Activated naive CD8-positive, alpha-beta T cell treated with anti-CD3 and anti-CD28 coated beads, Interleukin-2, amount 10 ng/mL, durations not matched to agents 7 days and 5 days (primary cell): Measurements from ENCODE around the gene STK32B. TPM values are rescaled to one million over a fixed set of nuclear protein-coding genes. Genes with fewer than 3 reads are reported as not detected.

Experiments
- ATAC-seq: fragments of 150-1000 bp; cut with Tn5 transposase; one replicate; pipeline ENCODE4 v1.10.0; 2021; ENCODE audit warnings: low read depth, moderate library complexity
- POLR2A ChIA-PET: fragments of 350-600 bp; sonication (Branson Sonifier 250); formaldehyde crosslinking; loops from one replicate; lab custom pipeline; 2021; ENCODE audit warnings: antibody characterized with exemption; lab: Charles Lee
- DNase-seq: peaks from one replicate; pipeline ENCODE4 v3.0.0; 2021
- H3K27ac Mint-ChIP-seq: one replicate; pipeline ENCODE4 v1.8.0; 2022; ENCODE audit warnings: mild to moderate bottlenecking, mixed read lengths
- H3K27me3 Mint-ChIP-seq: one replicate; pipeline ENCODE4 v1.8.0; 2022; ENCODE audit warnings: mild to moderate bottlenecking, moderate library complexity, mixed read lengths
- H3K36me3 Mint-ChIP-seq: one replicate; pipeline ENCODE4 v1.8.0; 2021; ENCODE audit warnings: mild to moderate bottlenecking, mixed read lengths
- H3K4me1 Mint-ChIP-seq: one replicate; pipeline ENCODE4 v1.8.0; 2021; ENCODE audit warnings: mixed read lengths
- H3K4me3 Mint-ChIP-seq: one replicate; pipeline ENCODE4 v1.8.0; 2022; ENCODE audit warnings: mild to moderate bottlenecking, moderate library complexity, mixed read lengths
- H3K9me3 Mint-ChIP-seq: one replicate; pipeline ENCODE4 v1.8.0; 2021; ENCODE audit warnings: mixed read lengths
- total RNA-seq, 2 experiments: library from RNA; stranded (reverse); gene quantifications; one replicate each; pipeline ENCODE4 v1.2.3, GENCODE V29; 2021

Gene STK32B
- total RNA-seq, 2 experiments from 2014 or later: not detected

GRCh38 chr4:5125321-5125720 lies 74.0 kb downstream of the STK32B start:
- H3K4me1 Mint-ChIP-seq: no peaks in the 10 kb centered on the region
- H3K27ac Mint-ChIP-seq: no peak overlapping the region
- ATAC-seq (no peak), DNase-seq (no peak)
- POLR2A ChIA-PET: no interaction called here
- no peaks in the 10 kb centered on the region for H3K9me3 Mint-ChIP-seq
- no peaks in the 10 kb centered on the region for H3K27me3 Mint-ChIP-seq
- no peaks in the 10 kb centered on the region for H3K36me3 Mint-ChIP-seq
- no peak overlapping the region for H3K4me3 Mint-ChIP-seq

DNA sequence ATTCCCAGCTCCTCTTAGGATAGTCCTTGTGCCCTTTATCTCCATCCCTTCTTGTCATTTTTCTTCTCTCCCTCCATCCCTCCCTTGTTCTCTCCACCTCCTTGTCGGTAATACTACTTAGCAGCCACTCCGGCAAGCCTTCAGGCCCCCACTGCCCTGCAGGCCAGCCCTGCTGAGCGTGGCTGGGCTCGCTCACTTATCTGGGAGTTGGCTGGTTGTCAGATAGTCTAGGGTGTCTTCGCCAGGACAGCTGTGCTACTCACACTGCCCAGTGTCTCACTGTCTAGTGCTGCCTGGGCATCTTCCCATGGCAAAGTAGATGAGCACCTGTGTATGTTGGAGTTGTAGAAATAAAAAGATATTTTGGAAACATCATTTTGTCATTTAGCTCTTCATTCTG lies 75.0 kb downstream of the STK32B start:
- Mint-ChIP-seq H3K27ac (no peak overlapping the region), H3K27me3 (no peaks in the 10 kb centered on the region), H3K4me3 (no peak overlapping the region), H3K9me3 (no peaks in the 10 kb centered on the region), H3K36me3 (no peaks in the 10 kb centered on the region), H3K4me1 (no peaks in the 10 kb centered on the region)
- POLR2A ChIA-PET: no interaction called here
- ATAC-seq (no peak), DNase-seq (no peak)

- ATAC-seq: no peak
- POLR2A ChIA-PET: no interaction called here
- no peaks in the 10 kb centered on the region for H3K36me3 Mint-ChIP-seq
These were observed 75.6 kb downstream of the STK32B start for GRCh38 chr4:5126857-5127256.

GRCh38 chr4:5127556-5127955 lies 76.3 kb downstream of the STK32B start:
- H3K36me3 Mint-ChIP-seq: no peaks in the 10 kb centered on the region
- no peak overlapping the region for H3K27ac Mint-ChIP-seq
- POLR2A ChIA-PET: no interaction called here
- no peak overlapping the region for H3K4me3 Mint-ChIP-seq
- no peaks in the 10 kb centered on the region for H3K9me3 Mint-ChIP-seq
- no peak for DNase-seq
- no peak for ATAC-seq
- H3K4me1 Mint-ChIP-seq: no peaks in the 10 kb centered on the region
- H3K27me3 Mint-ChIP-seq: no peaks in the 10 kb centered on the region

More at GRCh38 chr4:5126857-5127256, 75.6 kb downstream of the STK32B start:
- Mint-ChIP-seq H3K27ac (no peak overlapping the region), H3K9me3 (no peaks in the 10 kb centered on the region), H3K4me1 (no peaks in the 10 kb centered on the region), H3K27me3 (no peaks in the 10 kb centered on the region), H3K4me3 (no peak overlapping the region)
- DNase-seq: no peak

- POLR2A ChIA-PET: no interaction called here
- DNase-seq (no peak), ATAC-seq (no peak)
- no peaks in the 10 kb centered on the region for H3K9me3 Mint-ChIP-seq
- no peaks in the 10 kb centered on the region for H3K4me1 Mint-ChIP-seq
- no peaks in the 10 kb centered on the region for H3K36me3 Mint-ChIP-seq
- H3K27ac Mint-ChIP-seq: no peak overlapping the region
- no peak overlapping the region for H3K4me3 Mint-ChIP-seq
- H3K27me3 Mint-ChIP-seq: no peaks in the 10 kb centered on the region
These were observed 77.3 kb downstream of the STK32B start for GRCh38 chr4:5128569-5128968.

DNA sequence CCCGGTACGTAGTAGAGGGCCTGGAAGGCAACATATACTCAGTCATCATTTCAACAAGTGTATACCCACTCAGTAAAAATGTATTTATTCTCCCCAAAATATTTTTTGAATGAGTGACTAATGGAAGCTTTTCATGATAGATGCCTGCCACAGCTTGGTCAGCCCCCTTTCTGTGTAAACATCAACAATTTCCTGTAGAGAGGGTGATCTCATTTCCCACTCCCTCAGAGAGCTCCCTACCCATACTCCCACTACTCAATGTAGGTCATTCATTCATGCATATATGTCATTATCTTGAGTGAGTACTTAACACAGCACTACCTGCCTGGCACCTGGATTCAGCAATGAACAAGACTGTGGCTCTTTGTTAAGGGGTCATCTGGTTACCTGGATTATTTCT lies 81.9 kb downstream of the STK32B start:
- DNase-seq (no peak), ATAC-seq (no peak)
- Mint-ChIP-seq H3K4me1 (no peaks in the 10 kb centered on the region), H3K27ac (no peak overlapping the region), H3K27me3 (no peaks in the 10 kb centered on the region), H3K9me3 (no peaks in the 10 kb centered on the region), H3K36me3 (no peaks in the 10 kb centered on the region), H3K4me3 (no peak overlapping the region)
- POLR2A ChIA-PET: no interaction called here

DNA sequence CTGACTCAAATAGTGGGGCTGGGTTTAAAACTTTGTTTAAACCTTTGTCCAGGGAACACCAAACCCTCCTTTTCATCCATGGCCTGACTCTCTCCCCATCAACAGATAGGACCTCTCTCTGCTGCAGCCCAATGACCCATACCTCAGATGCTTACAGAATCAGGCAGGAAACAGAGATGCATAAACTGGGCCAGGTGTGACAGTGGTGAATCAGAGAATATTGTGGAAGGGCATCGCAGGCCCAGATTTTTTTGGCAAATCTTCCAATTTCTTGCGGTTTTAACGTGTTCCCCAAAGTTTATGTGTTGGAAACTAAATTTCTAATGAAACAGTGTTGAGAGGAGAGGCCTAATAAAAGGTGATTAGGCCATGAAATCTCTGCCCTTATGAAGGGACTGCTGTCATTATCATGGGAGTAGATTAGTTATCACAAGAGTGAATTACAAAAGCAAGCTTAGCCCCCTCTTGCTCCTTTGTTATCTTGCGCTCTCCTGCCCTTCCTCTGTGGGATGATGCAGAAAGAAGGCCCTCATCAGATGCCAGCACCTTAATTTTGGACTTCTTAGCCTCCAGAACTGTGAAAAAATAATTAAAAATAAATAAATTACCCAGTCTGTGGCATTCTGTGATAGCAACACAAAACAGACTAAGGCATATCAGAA lies 82.8 kb downstream of the STK32B start:
- no peak overlapping the region for H3K4me3 Mint-ChIP-seq
- H3K27ac Mint-ChIP-seq: no peak overlapping the region
- no peak for ATAC-seq
- H3K27me3 Mint-ChIP-seq: no peaks in the 10 kb centered on the region
- no peaks in the 10 kb centered on the region for H3K9me3 Mint-ChIP-seq
- POLR2A ChIA-PET: no interaction called here
- DNase-seq: no peak
- no peaks in the 10 kb centered on the region for H3K4me1 Mint-ChIP-seq
- H3K36me3 Mint-ChIP-seq: no peaks in the 10 kb centered on the region

- no peaks in the 10 kb centered on the region for H3K36me3 Mint-ChIP-seq
- POLR2A ChIA-PET: no interaction called here
- no peaks in the 10 kb centered on the region for H3K9me3 Mint-ChIP-seq
- no peak overlapping the region for H3K4me3 Mint-ChIP-seq
- DNase-seq: no peak
- H3K4me1 Mint-ChIP-seq: no peaks in the 10 kb centered on the region
- no peak for ATAC-seq
- no peaks in the 10 kb centered on the region for H3K27me3 Mint-ChIP-seq
- no peak overlapping the region for H3K27ac Mint-ChIP-seq
These were observed 83.3 kb downstream of the STK32B start for GRCh38 chr4:5134620-5135019.

- ATAC-seq: no peak
- POLR2A ChIA-PET: no interaction called here
- H3K4me1 Mint-ChIP-seq: no peaks in the 10 kb centered on the region
- DNase-seq: no peak
- H3K36me3 Mint-ChIP-seq: no peaks in the 10 kb centered on the region
- no peak overlapping the region for H3K27ac Mint-ChIP-seq
- H3K9me3 Mint-ChIP-seq: no peaks in the 10 kb centered on the region
- no peaks in the 10 kb centered on the region for H3K27me3 Mint-ChIP-seq
- no peak overlapping the region for H3K4me3 Mint-ChIP-seq
These were observed 85.9 kb downstream of the STK32B start for GRCh38 chr4:5137226-5137625.

DNA sequence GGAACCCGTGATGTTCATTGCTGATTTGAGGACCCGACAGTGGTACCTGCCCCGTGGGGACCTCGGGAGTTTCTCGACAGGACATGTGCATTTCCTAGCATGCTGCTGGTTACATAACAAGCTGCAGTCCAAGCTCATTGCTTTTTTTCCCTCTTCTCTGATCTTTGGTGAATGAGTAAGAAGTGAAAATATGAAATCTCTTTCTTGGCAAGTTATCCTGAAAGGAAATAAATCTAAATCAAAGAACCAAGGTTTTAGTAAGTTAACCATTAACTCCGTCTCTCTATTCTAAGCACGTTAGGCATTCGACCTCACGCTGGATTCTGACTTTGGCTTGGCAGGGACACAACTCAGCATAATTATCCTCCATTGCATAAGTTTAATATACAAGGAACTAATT lies 86.6 kb downstream of the STK32B start:
- DNase-seq (no peak), ATAC-seq (no peak)
- POLR2A ChIA-PET: no interaction called here
- no peak overlapping the region for H3K4me3 Mint-ChIP-seq
- no peaks in the 10 kb centered on the region for H3K36me3 Mint-ChIP-seq
- H3K4me1 Mint-ChIP-seq: no peaks in the 10 kb centered on the region
- H3K9me3 Mint-ChIP-seq: no peaks in the 10 kb centered on the region
- no peaks in the 10 kb centered on the region for H3K27me3 Mint-ChIP-seq
- H3K27ac Mint-ChIP-seq: no peak overlapping the region

GRCh38 chr4:5138389-5138788 lies 87.1 kb downstream of the STK32B start:
- Mint-ChIP-seq H3K4me3 (no peak overlapping the region), H3K36me3 (no peaks in the 10 kb centered on the region), H3K9me3 (no peaks in the 10 kb centered on the region), H3K27ac (no peak overlapping the region), H3K27me3 (no peaks in the 10 kb centered on the region), H3K4me1 (no peaks in the 10 kb centered on the region)
- ATAC-seq: no peak
- no peak for DNase-seq
- POLR2A ChIA-PET: no interaction called here

DNA sequence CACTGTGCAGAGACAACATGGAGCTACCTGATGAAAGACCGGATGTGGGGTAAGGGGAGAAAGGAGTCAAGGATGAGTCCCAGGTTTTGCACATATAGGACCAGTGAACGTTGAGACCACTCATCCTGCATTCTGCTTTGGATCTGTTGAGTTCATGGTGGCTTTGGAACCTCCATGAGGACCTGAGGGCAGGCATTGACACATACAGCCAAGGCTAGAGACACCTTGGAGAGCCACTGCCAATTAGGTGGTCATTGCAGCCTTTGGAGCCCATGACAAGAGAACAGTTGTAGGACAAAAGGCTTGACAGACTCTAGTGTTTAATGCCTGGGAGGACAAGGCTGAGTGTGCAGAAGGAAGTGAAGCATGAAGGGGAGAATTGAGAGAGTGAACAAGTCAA lies 87.9 kb downstream of the STK32B start:
- no peaks in the 10 kb centered on the region for H3K9me3 Mint-ChIP-seq
- H3K27me3 Mint-ChIP-seq: peaks cover 4% of the 10 kb centered on the region
- no peak for ATAC-seq
- H3K4me3 Mint-ChIP-seq: no peak overlapping the region
- no peaks in the 10 kb centered on the region for H3K36me3 Mint-ChIP-seq
- no peak for DNase-seq
- no peak overlapping the region for H3K27ac Mint-ChIP-seq
- no peaks in the 10 kb centered on the region for H3K4me1 Mint-ChIP-seq
- POLR2A ChIA-PET: no interaction called here

- Mint-ChIP-seq H3K36me3 (no peaks in the 10 kb centered on the region), H3K27ac (no peak overlapping the region), H3K4me3 (no peak overlapping the region), H3K27me3 (peaks cover 5% of the 10 kb centered on the region), H3K9me3 (no peaks in the 10 kb centered on the region), H3K4me1 (no peaks in the 10 kb centered on the region)
- DNase-seq (no peak), ATAC-seq (no peak)
- POLR2A ChIA-PET: no interaction called here
These were observed 90.5 kb downstream of the STK32B start for GRCh38 chr4:5141802-5142201.

GRCh38 chr4:5142726-5143125 lies 91.4 kb downstream of the STK32B start:
- no peak for ATAC-seq
- no peak for DNase-seq
- Mint-ChIP-seq H3K27me3 (peaks cover 5% of the 10 kb centered on the region), H3K4me1 (no peaks in the 10 kb centered on the region), H3K4me3 (no peak overlapping the region), H3K27ac (no peak overlapping the region), H3K36me3 (no peaks in the 10 kb centered on the region), H3K9me3 (no peaks in the 10 kb centered on the region)
- POLR2A ChIA-PET: no interaction called here
